ENCODE measurements around the gene NBPF1.

DNA sequence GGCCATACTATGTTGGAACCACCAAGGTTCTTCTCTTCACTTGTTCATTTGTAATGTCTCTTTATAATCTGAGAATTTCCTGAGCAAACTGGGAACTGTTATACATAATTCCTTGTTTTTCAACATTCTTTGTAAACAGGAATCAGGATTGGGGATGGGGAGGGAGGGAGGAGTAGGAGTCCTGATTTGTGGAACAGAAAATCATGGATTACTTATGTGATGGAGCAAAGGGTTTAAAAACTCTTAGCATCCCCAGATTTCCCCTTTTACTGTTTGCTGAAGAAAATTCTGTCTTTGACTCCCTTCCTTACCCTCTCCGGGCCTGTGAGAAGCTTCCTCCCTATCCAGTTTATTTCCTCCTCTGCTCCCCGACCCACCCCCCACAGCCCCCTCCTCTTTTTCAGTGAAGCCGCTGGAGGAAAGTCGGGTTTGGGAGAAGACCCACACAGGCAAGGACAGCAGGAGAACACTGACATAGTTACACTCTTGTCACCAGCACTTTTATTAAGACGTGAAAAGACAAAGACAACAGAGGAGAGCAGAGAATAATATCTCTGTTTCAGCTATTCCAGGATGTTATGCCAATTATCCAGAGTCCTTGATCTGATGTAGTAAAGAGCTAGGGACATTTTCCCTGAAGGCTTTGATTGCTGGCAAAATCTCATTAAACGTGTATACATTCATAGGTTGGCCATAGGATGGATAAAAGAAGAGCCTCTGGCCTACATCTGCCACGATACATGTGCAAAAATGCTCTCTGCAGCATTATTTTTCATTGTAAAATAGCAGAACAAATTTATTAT lies 4.6 kb upstream of the NBPF1 start:
- TF ChIP-seq POLR2A (IDR thresholded peaks at IDR 0.05) (no peak), CTCF (IDR thresholded peaks at IDR 0.05) (no peak)

Data from thyroid gland (tissue), 4 donors.